Muscle of leg (tissue), 11 donors: Measurements from ENCODE around the gene SNRK. TPM values are rescaled to one million over a fixed set of nuclear protein-coding genes. Genes with fewer than 3 reads are reported as not detected.
A peak's percentile ranks its signal among the peaks of the same experiment; 100 is the strongest.

ENCODE experiments used
- DNase-seq: peaks from one replicate; pipeline ENCODE4 v3.0.0; 2013
- H3K27ac ChIP-seq: one replicate; pipeline ENCODE4 v1.5.1; 2013; ENCODE audit warnings: mild to moderate bottlenecking, low read length, control low read depth
- H3K27me3 ChIP-seq: one replicate; pipeline ENCODE4 v1.6.1; 2013; ENCODE audit warnings: low read length; ENCODE audit not compliant: control insufficient read depth, insufficient read depth
- H3K36me3 ChIP-seq: one replicate; pipeline ENCODE4 v1.6.1; 2013; ENCODE audit warnings: low read length; ENCODE audit not compliant: control insufficient read depth, insufficient read depth
- H3K4me1 ChIP-seq: one replicate; pipeline ENCODE4 v1.6.1; 2013; ENCODE audit warnings: low read length; ENCODE audit not compliant: control insufficient read depth, insufficient read depth
- H3K4me3 ChIP-seq: one replicate; pipeline ENCODE4 v1.5.1; 2013; ENCODE audit warnings: low read length, control low read depth
- H3K9me3 ChIP-seq: replicated peaks from 2 replicates; pipeline ENCODE4 v1.6.1; 2013; ENCODE audit warnings: low read depth, low read length; ENCODE audit not compliant: control insufficient read depth
- WGBS: methylation state at CpG from one replicate; pipeline ENCODE4 v1.1.5; 2013; ENCODE audit warnings: missing lambda C conversion rate; ENCODE audit not compliant: insufficient coverage; 5-methylcytosine and 5-hydroxymethylcytosine counted together
- polyA plus RNA-seq, 8 donors: library from polyadenylated mRNA; unstranded; fragments of 120-200 nt; gene quantifications; one replicate each; pipeline versions ENCODE4 v1.2.1 to v1.2.3, GENCODE V29; 2013; ENCODE audit warnings: inconsistent platforms in 1 of 8, low replicate concordance in 1 of 8; ENCODE audit not compliant: insufficient read length in 8 of 8, insufficient read depth in 1 of 8
- total RNA-seq: library from RNA; stranded (reverse); fragments of 120-200 nt; gene quantifications from one replicate; pipeline ENCODE4 v1.2.4, GENCODE V29; 2013

SNRK gene
- total and polyA plus RNA-seq, 9 donors = 27.6 to 37.5 (median 31.5) TPM

DNA sequence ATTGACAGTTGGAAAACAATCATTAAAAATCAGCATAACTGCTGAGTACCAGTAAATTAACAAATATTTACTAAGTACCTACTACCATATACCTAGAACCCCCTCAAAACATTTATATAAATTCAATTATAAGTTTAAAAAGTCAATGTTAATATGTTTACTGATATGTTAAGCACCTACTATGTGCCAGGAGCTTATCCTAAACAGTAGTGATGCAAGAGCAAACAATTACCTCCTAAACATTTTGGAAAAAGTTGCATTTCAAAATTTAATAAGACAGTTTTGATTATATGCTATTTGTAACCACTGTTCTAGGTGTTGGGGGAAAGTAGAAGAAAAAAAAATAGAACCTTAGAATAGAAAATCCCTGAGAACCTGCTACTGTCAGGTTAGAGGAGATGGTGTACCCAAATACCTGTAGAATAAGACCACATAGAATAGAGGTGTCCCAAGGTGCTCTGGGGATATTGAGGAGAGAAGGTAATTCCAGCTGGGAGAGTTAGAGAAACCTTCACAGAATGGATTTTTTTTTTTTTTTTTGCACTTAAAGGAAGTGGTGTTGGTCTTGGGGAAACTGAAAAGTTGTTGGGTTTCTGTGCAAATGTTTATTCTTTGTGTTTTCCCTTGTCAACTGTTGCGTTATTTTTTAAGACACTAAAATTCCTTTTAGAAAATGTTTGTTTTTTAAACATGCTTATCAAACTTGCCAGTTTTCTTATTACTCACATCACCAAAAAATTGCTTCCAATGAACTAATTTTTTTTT lies 16.0 kb downstream of the SNRK start:
- peaks cover 10% of the 10 kb centered on the region for H3K36me3 ChIP-seq
- no CpG with 5 or more reads among the region's 1 CpG for WGBS
- H3K27ac ChIP-seq = no peak overlapping the region
- no peak overlapping the region for H3K4me3 ChIP-seq
- DNase-seq = no peak
- H3K4me1 ChIP-seq = no peaks in the 10 kb centered on the region
- H3K27me3 ChIP-seq = no peaks in the 10 kb centered on the region
- H3K9me3 ChIP-seq = no peaks in the 10 kb centered on the region

DNA sequence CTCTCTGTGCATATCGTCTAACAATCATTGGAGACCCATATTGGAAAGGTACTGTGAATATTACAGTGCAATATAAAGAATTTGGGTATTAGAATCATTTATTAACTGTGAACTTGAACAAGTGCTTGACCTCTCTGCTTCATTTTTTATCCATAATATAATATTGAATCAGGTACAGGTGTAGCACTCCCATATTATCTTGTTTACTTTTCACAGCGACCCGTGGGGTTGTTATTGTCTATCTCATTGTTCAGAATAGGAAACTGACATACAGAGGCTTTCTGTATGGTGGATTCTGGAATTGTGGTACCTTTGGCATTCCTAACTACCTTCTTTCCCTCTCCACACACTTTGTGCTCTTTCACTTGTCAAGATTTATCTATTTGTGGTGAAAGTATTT lies 17.8 kb downstream of the SNRK start:
- no peak overlapping the region for H3K27ac ChIP-seq
- no peaks in the 10 kb centered on the region for H3K4me1 ChIP-seq
- DNase-seq = no peak
- no peak overlapping the region for H3K4me3 ChIP-seq
- WGBS = no CpG with 5 or more reads among the region's 3 CpGs
- H3K9me3 ChIP-seq = no peaks in the 10 kb centered on the region
- H3K27me3 ChIP-seq = no peaks in the 10 kb centered on the region
- peaks cover 19% of the 10 kb centered on the region for H3K36me3 ChIP-seq

DNA sequence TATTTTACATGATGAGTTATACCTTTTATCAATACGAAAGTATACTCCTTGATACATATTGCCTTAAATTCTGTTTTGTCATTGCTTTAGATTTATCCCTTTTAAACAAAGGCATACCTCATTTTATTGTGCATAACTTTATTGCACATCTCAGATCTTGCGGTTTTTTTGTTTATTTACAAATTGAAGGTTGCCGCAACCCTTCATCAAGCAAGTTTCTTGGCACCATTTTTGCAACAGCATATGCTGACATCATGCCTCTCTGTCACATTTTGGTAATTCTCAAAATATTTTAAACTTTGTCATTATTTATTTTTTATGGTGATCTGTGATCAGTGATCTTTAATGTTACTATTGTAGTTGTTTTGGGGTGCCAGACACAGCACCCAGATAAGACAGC lies 20.9 kb downstream of the SNRK start:
- 80% methylated on average over 2 of the region's 3 CpGs for WGBS
- Histone ChIP-seq H3K4me3 (no peak overlapping the region), H3K27ac (no peak overlapping the region), H3K4me1 (peaks cover 2% of the 10 kb centered on the region), H3K36me3 (peaks cover 23% of the 10 kb centered on the region), H3K9me3 (no peaks in the 10 kb centered on the region), H3K27me3 (no peaks in the 10 kb centered on the region)
- DNase-seq = no peak

DNA sequence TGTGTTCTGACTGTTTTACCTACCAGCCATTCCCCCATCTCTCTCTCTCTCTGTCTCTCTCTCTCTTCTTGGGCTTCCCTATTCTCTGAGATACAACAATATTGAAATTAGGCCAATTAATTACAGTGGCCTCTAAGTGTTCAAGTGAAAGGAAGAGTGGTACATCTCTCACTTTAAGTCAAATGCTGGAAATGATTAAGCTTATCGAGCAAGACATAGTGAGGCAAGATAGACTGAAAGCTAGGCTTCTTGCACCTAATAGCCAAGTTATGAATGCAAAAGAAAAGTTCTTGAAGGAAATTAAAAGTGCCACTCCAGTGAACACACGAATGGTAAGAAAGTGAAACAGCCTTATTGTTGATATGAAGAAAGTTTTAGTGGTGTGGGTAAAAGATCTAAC lies 21.3 kb downstream of the SNRK start:
- Histone ChIP-seq H3K27ac (no peak overlapping the region), H3K27me3 (no peaks in the 10 kb centered on the region), H3K4me3 (no peak overlapping the region), H3K9me3 (no peaks in the 10 kb centered on the region), H3K36me3 (peaks cover 23% of the 10 kb centered on the region), H3K4me1 (peaks cover 2% of the 10 kb centered on the region)
- DNase-seq = no peak
- WGBS = 83% methylated on average over 1 of the region's 2 CpGs

DNA sequence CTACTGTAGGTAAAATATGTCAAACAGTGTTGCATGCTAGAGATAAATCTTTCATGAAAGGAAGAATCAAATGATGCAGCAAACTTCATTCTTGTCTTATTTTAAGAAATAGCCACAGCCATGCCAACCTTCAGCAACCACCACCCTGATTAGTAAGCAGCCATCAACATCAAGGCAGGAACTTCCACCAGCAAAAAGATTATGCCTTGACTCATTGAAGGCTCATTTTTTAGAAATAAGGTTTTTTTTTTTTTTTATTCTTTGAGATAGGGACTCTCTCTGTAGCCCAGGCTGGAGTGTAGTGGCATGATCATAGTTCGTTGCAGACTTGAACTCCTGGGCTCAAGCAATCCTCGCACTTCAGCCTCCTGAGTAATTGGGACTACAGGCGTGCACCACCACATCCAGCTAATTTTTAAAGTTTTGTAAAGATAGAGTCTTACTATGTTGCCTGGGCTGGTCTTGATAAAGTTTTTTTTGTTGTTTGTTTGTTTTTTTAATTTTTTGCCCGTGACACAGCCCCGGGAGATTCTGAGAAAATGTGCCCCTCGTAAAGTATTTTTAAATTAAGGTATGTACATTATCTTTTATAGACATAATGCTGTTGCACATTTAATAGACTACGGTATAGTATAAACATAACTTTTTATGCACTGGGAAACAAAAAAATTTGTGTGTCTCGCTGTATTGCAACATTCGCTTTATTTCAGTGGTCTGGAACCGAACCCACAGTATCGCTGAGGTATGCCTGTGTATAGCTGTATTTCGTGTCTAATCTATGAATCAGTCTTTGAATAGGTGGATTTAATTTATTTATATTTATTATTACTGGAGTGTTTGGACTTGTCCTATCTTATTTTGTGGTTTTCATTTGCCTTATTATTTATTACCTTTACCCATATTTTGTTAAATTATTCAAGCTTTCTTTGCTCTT lies 23.3 kb downstream of the SNRK start:
- WGBS = no CpG with 5 or more reads among the region's 12 CpGs
- peaks cover 2% of the 10 kb centered on the region for H3K4me1 ChIP-seq
- peaks cover 13% of the 10 kb centered on the region for H3K36me3 ChIP-seq
- no peaks in the 10 kb centered on the region for H3K27me3 ChIP-seq
- no peak for DNase-seq
- no peaks in the 10 kb centered on the region for H3K9me3 ChIP-seq
- H3K27ac ChIP-seq = no peak overlapping the region
- H3K4me3 ChIP-seq = no peak overlapping the region

DNA sequence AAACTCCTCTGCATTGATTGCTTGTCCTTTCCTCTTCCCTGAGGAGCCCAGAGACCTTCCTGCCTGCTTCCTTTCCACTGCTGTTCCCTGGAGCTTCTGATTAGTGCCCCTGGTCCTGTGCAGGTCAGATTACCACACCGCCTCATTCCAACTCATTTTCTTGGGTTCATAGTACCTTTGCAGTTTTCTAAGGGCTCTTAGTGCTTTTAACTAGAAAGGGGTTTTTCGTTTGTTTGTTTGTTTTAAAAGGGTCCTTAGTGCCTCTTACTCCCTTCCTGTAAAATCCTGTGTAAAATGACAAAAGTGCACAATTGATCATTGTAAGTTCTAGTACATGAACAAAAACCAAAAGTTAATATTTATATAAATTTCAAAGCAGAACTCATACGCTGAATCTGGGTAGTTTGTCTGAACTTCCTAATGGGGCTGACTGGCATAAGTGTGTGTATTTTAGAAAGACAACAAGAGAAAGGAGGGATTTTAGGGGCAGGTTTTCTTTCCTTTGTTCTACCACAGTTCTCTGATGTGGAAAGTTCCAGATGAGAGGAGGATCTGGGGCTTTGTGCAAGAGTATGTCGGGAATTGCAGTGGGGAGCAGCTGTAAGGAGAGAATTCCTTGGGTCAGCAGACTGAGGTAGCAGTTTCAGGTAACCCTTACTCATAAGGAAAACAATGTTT lies 30.6 kb downstream of the SNRK start:
- Histone ChIP-seq H3K27ac (peak overlapping the region; percentile 49), H3K9me3 (no peaks in the 10 kb centered on the region), H3K4me1 (peaks cover 10% of the 10 kb centered on the region), H3K36me3 (peaks cover 14% of the 10 kb centered on the region), H3K27me3 (no peaks in the 10 kb centered on the region), H3K4me3 (no peak overlapping the region)
- DNase-seq = no peak
- WGBS = no CpG with 5 or more reads among the region's 4 CpGs

DNA sequence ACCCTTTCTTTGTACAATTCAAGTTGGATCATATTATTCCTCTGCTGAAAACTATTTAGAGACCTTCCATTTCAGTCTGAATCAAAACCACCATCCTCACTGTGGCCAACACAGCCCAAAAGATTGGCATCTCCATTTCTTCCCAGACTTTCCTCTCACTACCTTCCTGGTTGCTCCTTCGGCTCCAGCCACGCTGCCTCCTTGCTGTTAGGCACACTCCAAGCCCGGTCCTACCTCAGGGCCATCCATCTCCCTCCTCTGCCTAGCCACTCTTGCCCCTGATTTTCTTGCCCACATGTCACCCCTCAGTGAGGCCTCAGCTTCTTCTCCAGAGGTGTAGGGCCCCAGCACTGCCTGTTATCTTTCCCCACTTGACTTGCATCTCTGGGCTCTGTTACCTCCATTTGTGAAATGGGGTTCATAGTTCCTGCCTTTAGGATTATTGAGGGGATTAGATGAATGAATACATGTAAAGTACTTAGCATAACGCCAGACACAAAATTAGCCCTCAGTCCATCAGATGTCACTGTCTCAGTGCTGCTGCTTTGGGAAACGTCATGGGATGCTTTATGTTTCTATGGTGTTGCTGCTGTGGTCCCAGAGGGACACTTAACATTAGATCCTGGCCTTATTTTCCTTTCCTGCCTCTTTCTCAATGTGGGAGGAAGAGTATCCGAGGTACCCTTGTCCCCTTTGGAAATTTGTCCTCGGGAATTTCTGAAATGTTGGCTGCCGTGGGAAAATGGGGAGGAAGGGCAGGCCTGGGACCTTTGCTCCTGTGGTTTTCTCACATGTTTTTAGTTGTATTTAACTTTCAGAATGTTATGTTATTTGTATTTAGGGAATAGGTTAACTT lies 31.3 kb downstream of the SNRK start:
- DNase-seq = peak; percentile 58
- peak overlapping the region; percentile 49 for H3K27ac ChIP-seq
- H3K9me3 ChIP-seq = no peaks in the 10 kb centered on the region
- H3K36me3 ChIP-seq = peaks cover 14% of the 10 kb centered on the region
- H3K4me3 ChIP-seq = no peak overlapping the region
- peaks cover 10% of the 10 kb centered on the region for H3K4me1 ChIP-seq
- 80% methylated on average over 3 of the region's 8 CpGs for WGBS
- H3K27me3 ChIP-seq = no peaks in the 10 kb centered on the region

DNA sequence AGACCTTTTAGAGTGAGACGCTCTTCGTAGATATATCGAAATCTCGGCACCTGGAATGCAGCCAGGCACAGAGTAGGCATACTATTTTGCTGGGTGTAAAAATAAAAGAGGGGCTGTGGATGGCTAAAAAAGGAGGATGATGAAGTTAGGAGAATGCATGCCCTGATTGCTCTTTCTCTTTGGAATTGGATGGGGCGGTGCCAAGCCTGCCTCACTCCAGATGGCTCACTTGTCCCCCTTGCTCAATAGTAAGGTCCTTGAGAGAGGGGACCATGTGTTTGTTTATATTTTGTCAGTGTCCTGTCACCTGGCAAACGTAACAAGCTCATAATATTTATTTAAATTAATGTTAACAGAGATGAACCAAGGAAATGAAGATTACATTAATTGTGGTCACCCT lies 33.0 kb downstream of the SNRK start:
- DNase-seq = no peak
- Histone ChIP-seq H3K4me3 (no peak overlapping the region), H3K27me3 (no peaks in the 10 kb centered on the region), H3K4me1 (peaks cover 10% of the 10 kb centered on the region), H3K36me3 (peaks cover 14% of the 10 kb centered on the region), H3K27ac (no peak overlapping the region), H3K9me3 (no peaks in the 10 kb centered on the region)
- 98% methylated on average over 4 of the region's 6 CpGs for WGBS

DNA sequence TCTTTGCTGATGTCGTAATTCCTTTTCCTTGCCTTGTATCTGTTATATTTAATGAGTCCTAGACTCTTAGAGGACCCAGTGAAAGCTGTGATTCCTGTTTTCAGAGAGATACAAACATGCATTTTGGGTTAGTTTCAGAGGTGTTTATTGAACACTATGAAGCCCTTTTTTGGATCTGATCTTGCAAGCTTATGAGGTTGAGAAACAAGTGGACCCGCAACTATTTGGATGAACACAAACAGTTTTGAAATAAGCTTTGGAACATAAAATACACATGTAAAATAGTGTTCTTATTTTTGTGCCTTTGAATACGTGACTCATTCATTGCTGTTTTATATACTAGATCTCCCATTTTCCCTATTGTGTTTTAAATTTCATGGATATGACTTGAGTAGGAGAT lies 33.5 kb downstream of the SNRK start:
- Histone ChIP-seq H3K4me1 (peaks cover 10% of the 10 kb centered on the region), H3K27ac (no peak overlapping the region), H3K4me3 (no peak overlapping the region), H3K36me3 (peaks cover 14% of the 10 kb centered on the region), H3K27me3 (no peaks in the 10 kb centered on the region), H3K9me3 (no peaks in the 10 kb centered on the region)
- DNase-seq = no peak
- no CpG with 5 or more reads among the region's 3 CpGs for WGBS
